HepG2 (cell line): ENCODE data around the gene TEAD4. TPM values are rescaled to one million over a fixed set of nuclear protein-coding genes. Genes with fewer than 3 reads are reported as not detected.

Experiments
- ATAC-seq: fragments of 200-7000 bp; cut with Tn5 transposase; 3 replicates; pipeline ENCODE4 v1.9.1; 2020; ENCODE audit warnings: mild to moderate bottlenecking, moderate library complexity
- BruUV-seq: library from RNA; stranded (reverse); fragments of 400-500 nt; replicated peaks from 2 replicates; lab custom pipeline; 2021; lab: Mats Ljungman, UMichigan
- CTCF ChIA-PET: fragments of 300-600 bp; formaldehyde crosslinking; extraction: SDS; loops from one replicate; lab custom pipeline; 2021; ENCODE audit warnings: low total read pairs, inconsistent platforms, low intra/inter-chr PET ratio; lab: Yijun Ruan, JAX
- POLR2A ChIA-PET: fragments of 350-600 bp; sonication (Branson Sonifier 250); formaldehyde crosslinking; loops from one replicate; lab custom pipeline; 2020; ENCODE audit warnings: antibody characterized with exemption, inconsistent platforms; lab: Yijun Ruan, JAX
- DNase-seq: peaks from one replicate; pipeline ENCODE4 v3.0.0-alpha.2; 2015; ENCODE audit warnings: low spot score
- FAIRE-seq: peaks from 3 replicates; lab custom pipeline; 2011; peaks lifted over from hg19 to GRCh38; lab: Jason Lieb, UNC
- H2AFZ ChIP-seq: one replicate; pipeline ENCODE4 v1.6.1; 2011; ENCODE audit warnings: low read length, inconsistent platforms
- H3K27ac ChIP-seq: fragments of 300-600 bp; 3 replicates; pipeline ENCODE4 v1.8.0; 2011; ENCODE audit warnings: mixed run types, mild to moderate bottlenecking, mixed read lengths, low read length, inconsistent platforms; ENCODE audit not compliant: insufficient read depth; ENCODE audit errors: extremely low read length
- H3K27me3 ChIP-seq, 2 experiments: fragments of 200-600 bp in 1 of 2; 2 replicates in 1 of 2; 3 replicates in 1 of 2; pipeline versions ENCODE4 v1.6.0 to v1.8.0; 2011; ENCODE audit warnings: low read length in 2 of 2, mild to moderate bottlenecking in 2 of 2, moderate library complexity in 2 of 2, inconsistent platforms in 1 of 2; ENCODE audit not compliant: insufficient read depth in 2 of 2, control insufficient read depth in 1 of 2
- H3K36me3 ChIP-seq, 2 experiments: fragments of 200-600 bp in 1 of 2; replicated peaks in 1 of 2; 2 replicates in 1 of 2; 3 replicates in 1 of 2; pipeline versions ENCODE4 v1.5.1 to v1.8.0; 2011; ENCODE audit warnings: low read length in 2 of 2, inconsistent platforms in 1 of 2; ENCODE audit not compliant: insufficient read depth in 2 of 2, control insufficient read depth in 1 of 2
- H3K4me1 ChIP-seq: 2 replicates; pipeline ENCODE4 v1.5.1; 2012; ENCODE audit warnings: low read length, inconsistent platforms; ENCODE audit not compliant: insufficient read depth
- H3K4me2 ChIP-seq: 2 replicates; pipeline ENCODE4 v1.6.0; 2011; ENCODE audit warnings: low read depth, low read length, inconsistent platforms
- H3K4me3 ChIP-seq, 3 experiments: fragments of 200-600 bp in 1 of 3; sonication (generic), shearing (Covaris generic) in 1 of 3; replicated peaks in 1 of 3; 2 replicates each; pipeline ENCODE4 v1.5.1; 2011 to 2016; ENCODE audit warnings: low read length in 3 of 3, inconsistent platforms in 2 of 3, low read depth in 2 of 3, mild to moderate bottlenecking in 2 of 3, control low read depth in 1 of 3, mixed read lengths in 1 of 3; ENCODE audit not compliant: insufficient read depth in 1 of 3
- H3K79me2 ChIP-seq: one replicate; pipeline ENCODE4 v1.6.1; 2011; ENCODE audit warnings: low read length, inconsistent platforms; ENCODE audit not compliant: insufficient read depth
- H3K9ac ChIP-seq: 2 replicates; pipeline ENCODE4 v1.6.0; 2011; ENCODE audit warnings: mild to moderate bottlenecking, low read depth, low read length, inconsistent platforms; ENCODE audit not compliant: insufficient read depth
- H3K9me3 ChIP-seq: 2 replicates; pipeline ENCODE4 v1.5.1; 2012; ENCODE audit warnings: mild to moderate bottlenecking, low read length
- H4K20me1 ChIP-seq: 2 replicates; pipeline ENCODE4 v1.6.0; 2011; ENCODE audit warnings: inconsistent platforms, mild to moderate bottlenecking, low read length, moderate library complexity; ENCODE audit not compliant: insufficient read depth
- CREBL2 ChIP-seq: sonication (generic); formaldehyde crosslinking; IDR thresholded peaks from 2 replicates; pipeline ENCODE4 v1.8.1; 2023; ENCODE audit warnings: missing genetic modification reagents, mild to moderate bottlenecking, borderline replicate concordance
- EEA1 ChIP-seq: sonication (generic); formaldehyde crosslinking; IDR thresholded peaks from 2 replicates; pipeline ENCODE4 v1.5.1; 2020; ENCODE audit warnings: mild to moderate bottlenecking, missing genetic modification reagents, borderline replicate concordance
- HNF4A ChIP-seq: sonication (generic); formaldehyde crosslinking; IDR thresholded peaks from 2 replicates; pipeline ENCODE4 v1.4.0; 2020; ENCODE audit warnings: missing genetic modification reagents
- JUND ChIP-seq: sonication (generic); formaldehyde crosslinking; IDR thresholded peaks from 2 replicates; pipeline ENCODE4 v1.8.0; 2022; ENCODE audit warnings: mild to moderate bottlenecking, missing genetic modification reagents
- MEF2D ChIP-seq: sonication (generic); formaldehyde crosslinking; IDR thresholded peaks from 2 replicates; pipeline ENCODE4 v1.5.1; 2020; ENCODE audit warnings: mild to moderate bottlenecking, missing genetic modification reagents
- SALL1 ChIP-seq: sonication (generic); formaldehyde crosslinking; IDR thresholded peaks from 2 replicates; pipeline ENCODE4 v1.8.0; 2022; ENCODE audit warnings: mild to moderate bottlenecking, missing genetic modification reagents
- SPEN ChIP-seq: sonication (generic); formaldehyde crosslinking; IDR thresholded peaks from 2 replicates; pipeline ENCODE4 v1.5.1; 2020; ENCODE audit warnings: low read depth, mild to moderate bottlenecking, missing genetic modification reagents
- ZBTB44 ChIP-seq: sonication (generic); formaldehyde crosslinking; IDR thresholded peaks from 2 replicates; pipeline ENCODE4 v1.4.0; 2020; ENCODE audit warnings: missing genetic modification reagents
- ZFX ChIP-seq: sonication (generic); formaldehyde crosslinking; IDR thresholded peaks from 2 replicates; pipeline ENCODE4 v1.4.0; 2020; ENCODE audit warnings: mild to moderate bottlenecking, low read depth, missing genetic modification reagents, moderate library complexity
- ZNF263 ChIP-seq: sonication (generic); formaldehyde crosslinking; IDR thresholded peaks from 2 replicates; pipeline ENCODE4 v1.4.0; 2020; ENCODE audit warnings: missing genetic modification reagents
- ZNF362 ChIP-seq: sonication (generic); formaldehyde crosslinking; IDR thresholded peaks from 2 replicates; pipeline ENCODE4 v1.4.0; 2020; ENCODE audit warnings: missing genetic modification reagents, mild to moderate bottlenecking, borderline replicate concordance
- WGBS: methylation state at CpG from one replicate; pipeline ENCODE4 v1.1.6; 2017; ENCODE audit warnings: low lambda C conversion rate; 5-methylcytosine and 5-hydroxymethylcytosine counted together
- in situ Hi-C: cut with HindIII; loops from 2 replicates; pipeline ENCODE4 v1.10.0; 2017; ENCODE audit warnings: low pct_unique_long_range_greater_than_20kb; ENCODE audit not compliant: extremely low pct_ligation_motif_present
- intact Hi-C: fragments of 100-400 bp; cut with micrococcal nuclease; formaldehyde crosslinking; loops from one replicate; pipeline ENCODE4 v1.10.0; 2022; ENCODE audit not compliant: unreplicated experiment
- polyA plus RNA-seq, 8 experiments: library from polyadenylated mRNA; depleted of rRNA in 3 of 8; stranded (reverse) in 7 of 8; unstranded in 1 of 8; fragments of >200 nt; fragmentation: Illumina TruSeq in 4 of 8; extraction: Trizol in 4 of 8; gene quantifications; 2 replicates each; pipeline versions ENCODE4 v1.2.1 to v1.2.3, GENCODE V29; 2011 to 2016; ENCODE audit warnings: low read depth in 4 of 8, missing spikeins in 1 of 8, mixed read lengths in 1 of 8; ENCODE audit not compliant: insufficient read depth in 1 of 8
- total RNA-seq, 5 experiments: library from RNA; depleted of rRNA; stranded (reverse); fragments of >200 nt; fragmentation: Illumina TruSeq; extraction: Trizol; gene quantifications; 2 replicates each; pipeline ENCODE4 v1.2.3, GENCODE V29; 2016; ENCODE audit warnings: low read depth in 1 of 5
- TF ChIP-seq, protein P1 (sequence below): sonication (generic); formaldehyde crosslinking; IDR thresholded peaks from 2 replicates; pipeline ENCODE4 v1.5.1; 2020; ENCODE audit warnings: missing genetic modification reagents, mild to moderate bottlenecking, borderline replicate concordance
- TF ChIP-seq, protein P2 (sequence below): sonication (generic); formaldehyde crosslinking; IDR thresholded peaks from 2 replicates; pipeline ENCODE4 v1.4.0; 2020; ENCODE audit warnings: missing genetic modification reagents

TEAD4 gene
- total and polyA plus RNA-seq, 2 of the 13 experiments (the other 11 are each of a cell fraction or from before 2014, with no cell fraction given), result 45.0 to 69.4 TPM

DNA sequence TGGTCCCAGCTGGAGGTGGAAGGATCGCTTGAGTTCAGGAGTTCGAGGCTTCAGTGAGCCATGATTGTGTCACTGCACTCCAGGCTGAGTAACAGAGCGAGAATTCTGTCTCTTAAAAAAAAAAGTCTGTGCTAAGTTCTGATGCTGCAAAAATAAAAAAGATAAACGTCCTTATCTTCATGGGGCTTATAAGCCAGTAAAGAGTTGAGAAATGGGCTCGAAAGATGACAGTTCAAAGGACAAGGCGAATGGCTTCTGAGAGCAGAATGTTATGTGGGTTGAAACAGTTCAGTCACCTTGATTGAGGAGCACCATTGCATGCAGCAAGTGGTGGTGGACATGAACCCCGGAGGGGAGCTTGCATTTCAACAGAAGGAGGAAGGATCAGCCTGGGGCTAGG lies 122.7 kb downstream of the TEAD4 start:
- H2AFZ ChIP-seq, result no peak overlapping the region
- WGBS, result 28% methylated on average over 7 of the region's 7 CpGs
- ChIA-PET POLR2A (interaction anchor here (1.8 kb wide), 1 partner anchor 23 kb away, joined by 5 read pairs; no protein-coding TSS in a partner anchor), CTCF (no interaction called here)
- TF ChIP-seq, protein P1, sequence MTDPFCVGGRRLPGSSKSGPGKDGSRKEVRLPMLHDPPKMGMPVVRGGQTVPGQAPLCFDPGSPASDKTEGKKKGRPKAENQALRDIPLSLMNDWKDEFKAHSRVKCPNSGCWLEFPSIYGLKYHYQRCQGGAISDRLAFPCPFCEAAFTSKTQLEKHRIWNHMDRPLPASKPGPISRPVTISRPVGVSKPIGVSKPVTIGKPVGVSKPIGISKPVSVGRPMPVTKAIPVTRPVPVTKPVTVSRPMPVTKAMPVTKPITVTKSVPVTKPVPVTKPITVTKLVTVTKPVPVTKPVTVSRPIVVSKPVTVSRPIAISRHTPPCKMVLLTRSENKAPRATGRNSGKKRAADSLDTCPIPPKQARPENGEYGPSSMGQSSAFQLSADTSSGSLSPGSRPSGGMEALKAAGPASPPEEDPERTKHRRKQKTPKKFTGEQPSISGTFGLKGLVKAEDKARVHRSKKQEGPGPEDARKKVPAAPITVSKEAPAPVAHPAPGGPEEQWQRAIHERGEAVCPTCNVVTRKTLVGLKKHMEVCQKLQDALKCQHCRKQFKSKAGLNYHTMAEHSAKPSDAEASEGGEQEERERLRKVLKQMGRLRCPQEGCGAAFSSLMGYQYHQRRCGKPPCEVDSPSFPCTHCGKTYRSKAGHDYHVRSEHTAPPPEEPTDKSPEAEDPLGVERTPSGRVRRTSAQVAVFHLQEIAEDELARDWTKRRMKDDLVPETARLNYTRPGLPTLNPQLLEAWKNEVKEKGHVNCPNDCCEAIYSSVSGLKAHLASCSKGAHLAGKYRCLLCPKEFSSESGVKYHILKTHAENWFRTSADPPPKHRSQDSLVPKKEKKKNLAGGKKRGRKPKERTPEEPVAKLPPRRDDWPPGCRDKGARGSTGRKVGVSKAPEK (CRISPR knock-in tag), result no peak
- TF ChIP-seq, protein P2, sequence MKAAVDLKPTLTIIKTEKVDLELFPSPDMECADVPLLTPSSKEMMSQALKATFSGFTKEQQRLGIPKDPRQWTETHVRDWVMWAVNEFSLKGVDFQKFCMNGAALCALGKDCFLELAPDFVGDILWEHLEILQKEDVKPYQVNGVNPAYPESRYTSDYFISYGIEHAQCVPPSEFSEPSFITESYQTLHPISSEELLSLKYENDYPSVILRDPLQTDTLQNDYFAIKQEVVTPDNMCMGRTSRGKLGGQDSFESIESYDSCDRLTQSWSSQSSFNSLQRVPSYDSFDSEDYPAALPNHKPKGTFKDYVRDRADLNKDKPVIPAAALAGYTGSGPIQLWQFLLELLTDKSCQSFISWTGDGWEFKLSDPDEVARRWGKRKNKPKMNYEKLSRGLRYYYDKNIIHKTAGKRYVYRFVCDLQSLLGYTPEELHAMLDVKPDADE (CRISPR knock-in tag), result no peak
- 0 out of 2 replicates have a peak, but pooled peaks have one; percentile 15 for TF ChIP-seq SALL1 (CRISPR knock-in tag)
- no peak for TF ChIP-seq JUND
- no peak for TF ChIP-seq SPEN (CRISPR knock-in tag)
- no peak for TF ChIP-seq MEF2D (CRISPR knock-in tag)
- TF ChIP-seq EEA1, result no peak
- 0 out of 2 replicates have a peak, but pooled peaks have one; percentile 17 for TF ChIP-seq ZFX (CRISPR knock-in tag)
- TF ChIP-seq ZBTB44 (CRISPR knock-in tag), result no peak
- peak; percentile 44; the same call in 1 of the 2 replicates for TF ChIP-seq ZNF263
- peak; percentile 28; the same call in 1 of the 2 replicates for TF ChIP-seq HNF4A (CRISPR knock-in tag)
- peak; percentile 28; the same call in 1 of the 2 replicates for TF ChIP-seq ZNF362 (CRISPR knock-in tag)
- TF ChIP-seq CREBL2 (CRISPR knock-in tag), result no peak
- H3K9me3 ChIP-seq, result no peaks in the 10 kb centered on the region
- H3K27ac ChIP-seq, result no peak overlapping the region
- H3K36me3 ChIP-seq, result no peaks in the 10 kb centered on the region
- H3K4me1 ChIP-seq, result peaks cover 85% of the 10 kb centered on the region
- H3K79me2 ChIP-seq, result peaks cover 59% of the 10 kb centered on the region
- DNase-seq (no peak), ATAC-seq (no peak), FAIRE-seq (peak; percentile 23)
- no peak overlapping the region; the same call in 1 of the 2 replicates for H3K4me2 ChIP-seq
- in situ Hi-C loops, result no loop called here
- H3K27me3 ChIP-seq, result no peaks in the 10 kb centered on the region; a peak in 1 of 5 replicates
- no peak overlapping the region for H3K9ac ChIP-seq
- no peak overlapping the region for H3K4me3 ChIP-seq
- intact Hi-C loops, result no loop called here
- H4K20me1 ChIP-seq, result no peaks in the 10 kb centered on the region
- no TSS peak for BruUV-seq
